Lung (tissue), 12 donors: ENCODE measurements around the gene PPP1R15A. TPM values are rescaled to one million over a fixed set of nuclear protein-coding genes. Genes with fewer than 3 reads are reported as not detected.
"Not testable (repeated sequence)": the region's sequence is repeated elsewhere in the genome, so short reads cannot be mapped to it uniquely, and the experiment has no call there.

Experiments
- ATAC-seq: fragments of 200-7000 bp; cut with Tn5 transposase; one replicate; pipeline ENCODE4 v1.9.1; 2020; ENCODE audit warnings: moderate number of reproducible peaks; ENCODE audit not compliant: insufficient read depth, low FRiP score
- DNase-seq, 3 donors: peaks; one replicate each; pipeline ENCODE4 v3.0.0-alpha.2; 2013 to 2017
- H3K27ac ChIP-seq, 2 donors: one replicate each; pipeline ENCODE4 v1.5.1; 2013; ENCODE audit warnings: mild to moderate bottlenecking in 2 of 2, moderate library complexity in 2 of 2, control low read depth in 1 of 2, inconsistent platforms in 1 of 2, low read depth in 1 of 2, low read length in 1 of 2
- H3K27me3 ChIP-seq, 3 donors: one replicate each; pipeline ENCODE4 v1.5.1; 2013; ENCODE audit warnings: low read length in 2 of 3; ENCODE audit not compliant: control insufficient read depth in 3 of 3, insufficient read depth in 3 of 3
- H3K36me3 ChIP-seq, 4 donors: one replicate each; pipeline ENCODE4 v1.5.1; 2013; ENCODE audit warnings: low read length in 4 of 4, mild to moderate bottlenecking in 1 of 4, moderate library complexity in 1 of 4; ENCODE audit not compliant: control insufficient read depth in 4 of 4, insufficient read depth in 4 of 4
- H3K4me1 ChIP-seq, 5 donors: one replicate each; pipeline ENCODE4 v1.5.1; 2013; ENCODE audit warnings: low read length in 5 of 5, mild to moderate bottlenecking in 2 of 5, moderate library complexity in 1 of 5; ENCODE audit not compliant: control insufficient read depth in 5 of 5, insufficient read depth in 5 of 5
- H3K4me3 ChIP-seq: one replicate; pipeline ENCODE4 v1.5.1; 2013; ENCODE audit warnings: mild to moderate bottlenecking, control low read depth, moderate library complexity
- H3K9ac ChIP-seq, 2 donors: one replicate each; pipeline ENCODE4 v1.5.1; 2013; ENCODE audit warnings: low read length in 2 of 2, control low read depth in 1 of 2; ENCODE audit not compliant: insufficient read depth in 1 of 2
- H3K9me3 ChIP-seq, 4 donors: one replicate each; pipeline ENCODE4 v1.5.1; 2013; ENCODE audit warnings: low read length in 3 of 4, mild to moderate bottlenecking in 1 of 4, moderate library complexity in 1 of 4; ENCODE audit not compliant: control insufficient read depth in 4 of 4, insufficient read depth in 3 of 4
- CTCF ChIP-seq: IDR thresholded peaks from 2 replicates; pipeline ENCODE4 v1.5.1; 2012; ENCODE audit warnings: mild to moderate bottlenecking; ENCODE audit errors: control extremely low read depth, extremely low read depth
- WGBS, 2 donors: extraction: QIAGEN DNeasy Blood & Tissue Kit; methylation state at CpG; one replicate each; pipeline ENCODE4 v1.1.7; 2013; 5-methylcytosine and 5-hydroxymethylcytosine counted together
- polyA plus RNA-seq, 2 donors: library from polyadenylated mRNA; stranded (reverse); fragments of 200-250 nt; gene quantifications; one replicate each; pipeline ENCODE4 v1.2.1, GENCODE V29; 2013
- total RNA-seq, 2 donors: library from RNA; depleted of rRNA in 1 of 2; stranded (reverse); fragments of >200 nt in 1 of 2; gene quantifications; one replicate each; pipeline ENCODE4 v1.2.1, GENCODE V29; 2014 to 2021
- donor health status: control.
- donor health status: control.
- donor health status: Bipolar disorder and iron deficiency.
- donor health status: healthy.
- donor health status: DM: yes; HTN: yes; CAD: no.

Gene PPP1R15A
- total and polyA plus RNA-seq, 4 donors = 101 to 208 (median 153) TPM

GRCh38 chr19:48873476-48874302 is 1.5 kb downstream of the PPP1R15A start:
- ATAC-seq = no peak

GRCh38 chr19:48874303-48875135 is 2.3 kb downstream of the PPP1R15A start:
- Histone ChIP-seq H3K36me3 (peaks cover 7 to 35% (median 29%) of the 10 kb centered on the region in 4 donors), H3K9ac (peak overlapping the region in 1 of 2 donors; percentile 98), H3K27me3 (no peaks in the 10 kb centered on the region), H3K27ac (peak overlapping the region; percentile 99 to 100), H3K4me1 (peaks cover 3 to 31% (median 15%) of the 10 kb centered on the region in 5 donors), H3K9me3 (no peaks in the 10 kb centered on the region), H3K4me3 (peak overlapping the region; percentile 90)
- 13 to 31% methylated on average over 17 of the region's 17 CpGs for WGBS, 2 donors
- ATAC-seq = no peak
- no peak for TF ChIP-seq CTCF
- DNase-seq = peak in 1 of 3 donors; percentile 46

More at GRCh38 chr19:48873476-48874302, 1.5 kb downstream of the PPP1R15A start:
- Histone ChIP-seq H3K4me3 (peak overlapping the region; percentile 90), H3K27ac (peak overlapping the region; percentile 99 to 100), H3K9me3 (no peaks in the 10 kb centered on the region), H3K27me3 (no peaks in the 10 kb centered on the region), H3K4me1 (peaks cover 3 to 34% (median 15%) of the 10 kb centered on the region in 5 donors), H3K36me3 (peaks cover 7 to 33% (median 28%) of the 10 kb centered on the region in 4 donors), H3K9ac (peak overlapping the region; percentile 98 to 100)
- TF ChIP-seq CTCF = no peak
- 31 to 55% methylated on average over 14 of the region's 14 CpGs for WGBS, 2 donors
- peak in 2 of 3 donors; percentile 10 to 46 for DNase-seq

GRCh38 chr19:48876043-48876981 is 4.1 kb downstream of the PPP1R15A start:
- peaks cover 3 to 31% (median 15%) of the 10 kb centered on the region in 5 donors for H3K4me1 ChIP-seq
- 69 to 83% methylated on average over 30 of the region's 30 CpGs for WGBS, 2 donors
- peaks cover 7 to 35% (median 29%) of the 10 kb centered on the region in 4 donors for H3K36me3 ChIP-seq
- ATAC-seq, H3K9me3 ChIP-seq, H3K4me3 ChIP-seq, H3K27me3 ChIP-seq, H3K9ac ChIP-seq, DNase-seq: not testable (repeated sequence)
- H3K27ac ChIP-seq = peak overlapping the region; percentile 99 to 100
